DMS53 treated with DMSO at 0.1 percent for 48 hours (cell line): ENCODE measurements around the gene FASTK.
A peak's percentile ranks its signal among the peaks of the same experiment; 100 is the strongest.

ENCODE experiments used
- DNase-seq: peaks from one replicate; lab custom pipeline; 2025; ENCODE audit not compliant: unreplicated experiment; lab: John Stamatoyannopoulos, UW

The FASTK gene

GRCh38 chr7:151068069-151068773, 12.4 kb downstream of the FASTK start:
- DNase-seq: no peak

DNA sequence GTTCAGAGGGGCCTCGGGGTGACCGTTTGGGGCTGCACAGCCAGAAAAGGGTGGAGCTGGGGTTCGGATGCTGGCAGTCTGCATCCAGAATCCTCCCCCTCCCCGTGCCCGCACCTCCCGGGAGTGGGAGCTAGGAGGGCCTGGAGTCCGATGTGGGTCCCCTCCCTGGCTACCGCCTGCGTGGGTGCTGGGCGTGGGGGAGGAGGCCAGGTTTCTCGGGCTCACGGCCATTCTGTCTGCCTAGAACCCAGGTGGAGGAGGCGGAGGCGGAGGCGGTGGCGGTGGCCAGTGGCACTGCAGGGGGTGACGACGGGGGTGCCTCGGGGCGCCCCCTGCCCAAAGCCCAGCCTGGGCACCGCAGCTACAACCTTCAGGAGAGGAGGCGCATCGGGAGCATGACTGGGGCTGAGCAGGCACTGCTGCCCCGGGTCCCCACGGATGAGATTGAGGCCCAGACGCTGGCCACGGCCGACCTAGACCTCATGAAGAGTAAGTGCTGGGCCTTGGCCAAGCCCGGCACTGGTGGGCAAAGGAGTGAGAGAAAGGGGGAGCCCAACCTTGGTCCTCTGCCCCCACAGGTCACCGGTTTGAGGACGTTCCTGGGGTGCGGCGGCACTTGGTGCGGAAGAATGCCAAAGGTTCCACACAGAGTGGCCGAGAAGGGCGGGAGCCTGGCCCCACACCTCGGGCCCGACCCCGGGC, 14.2 kb downstream of the FASTK start:
- DNase-seq: no peak

DNA sequence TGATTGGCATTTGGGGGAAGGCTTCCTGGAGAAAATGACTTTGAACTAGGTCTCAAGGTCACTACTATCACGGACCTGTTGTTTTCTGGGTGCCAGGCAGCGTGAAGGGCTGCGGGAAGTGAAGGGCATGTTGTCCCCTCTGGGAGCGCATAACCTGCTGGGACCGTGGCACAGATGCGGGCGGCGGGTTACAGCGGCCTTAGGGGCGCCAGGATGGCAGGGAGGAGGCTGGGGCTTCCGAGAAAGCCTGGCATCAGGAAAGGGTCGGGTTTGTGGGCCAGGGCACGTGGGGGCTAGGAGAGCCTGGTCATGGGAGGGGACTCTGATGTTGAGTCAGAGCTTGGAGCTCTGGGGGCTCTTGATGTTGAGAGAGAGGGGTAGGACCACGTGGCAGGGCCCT, 15.1 kb downstream of the FASTK start:
- DNase-seq: no peak

GRCh38 chr7:151064993-151065392, 15.6 kb downstream of the FASTK start:
- no peak for DNase-seq

GRCh38 chr7:151064454-151064853, 16.2 kb downstream of the FASTK start:
- DNase-seq: no peak

DNA sequence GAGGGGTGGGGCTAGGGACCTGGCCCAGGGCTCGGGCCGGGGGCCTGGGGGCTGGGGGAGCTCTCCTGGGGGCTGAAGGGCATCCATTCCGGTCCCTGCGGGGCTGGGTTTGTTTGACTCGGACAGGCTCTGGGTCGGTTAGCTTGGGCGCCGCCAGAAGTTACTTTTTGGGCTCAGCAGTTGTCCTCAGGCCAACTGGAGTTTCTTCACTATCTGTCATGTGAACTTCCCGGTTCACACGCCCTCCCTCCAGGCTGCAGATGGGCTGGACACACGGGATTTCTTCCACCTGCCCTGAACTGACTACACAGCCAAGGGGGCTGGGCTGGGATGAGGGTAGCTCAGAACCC, 17.4 kb downstream of the FASTK start:
- peak; percentile 19 for DNase-seq

GRCh38 chr7:151062399-151063211, 18.0 kb downstream of the FASTK start:
- DNase-seq: peak; percentile 96

- no peak for DNase-seq
Observed at GRCh38 chr7:151062111-151062398, 18.6 kb downstream of the FASTK start.

DNA sequence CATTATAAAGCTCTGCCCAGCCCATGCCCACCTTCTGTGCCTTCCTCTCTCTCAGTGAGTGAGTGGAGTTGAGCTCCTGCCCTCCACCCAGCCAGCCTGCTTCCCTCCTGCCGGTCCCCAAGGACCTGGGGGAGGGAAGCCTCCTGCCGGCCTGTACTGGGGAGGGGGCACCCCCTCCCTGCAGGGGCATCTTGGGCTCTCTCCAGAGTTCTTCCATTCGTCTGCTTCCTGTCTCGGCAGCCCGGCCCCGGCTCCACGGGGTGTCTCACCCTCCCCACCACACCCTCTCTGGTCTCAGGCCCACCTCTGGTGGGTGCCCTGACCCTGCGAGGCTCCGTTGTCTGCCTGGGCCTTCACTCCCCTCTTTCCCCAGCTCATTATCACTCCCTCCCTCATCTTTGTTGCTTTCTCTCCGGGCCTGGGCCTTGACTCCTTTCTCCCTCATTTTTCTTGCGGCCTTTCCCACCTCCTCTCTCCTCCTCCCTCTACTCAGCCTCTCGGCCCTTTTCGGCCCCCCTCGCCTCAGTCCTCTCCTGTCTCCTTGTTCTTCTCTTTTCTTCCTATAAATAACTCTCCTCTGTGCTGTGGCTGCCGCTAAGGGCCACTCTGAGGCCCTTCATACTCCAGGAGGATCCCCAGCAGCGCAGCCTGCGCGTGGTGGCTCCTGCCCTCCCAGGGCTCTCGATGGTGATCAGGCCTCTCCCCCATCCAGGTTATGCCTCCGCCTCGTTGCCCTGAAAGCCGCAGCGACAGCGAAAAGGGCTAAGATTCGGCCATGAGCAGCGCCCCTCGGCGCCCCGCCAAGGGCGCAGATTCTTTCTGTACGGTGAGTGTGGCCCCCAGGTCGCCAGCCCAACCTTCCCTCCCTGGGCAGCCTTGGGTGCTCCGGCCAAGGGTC, 19.1 kb downstream of the FASTK start:
- DNase-seq: no peak

DNA sequence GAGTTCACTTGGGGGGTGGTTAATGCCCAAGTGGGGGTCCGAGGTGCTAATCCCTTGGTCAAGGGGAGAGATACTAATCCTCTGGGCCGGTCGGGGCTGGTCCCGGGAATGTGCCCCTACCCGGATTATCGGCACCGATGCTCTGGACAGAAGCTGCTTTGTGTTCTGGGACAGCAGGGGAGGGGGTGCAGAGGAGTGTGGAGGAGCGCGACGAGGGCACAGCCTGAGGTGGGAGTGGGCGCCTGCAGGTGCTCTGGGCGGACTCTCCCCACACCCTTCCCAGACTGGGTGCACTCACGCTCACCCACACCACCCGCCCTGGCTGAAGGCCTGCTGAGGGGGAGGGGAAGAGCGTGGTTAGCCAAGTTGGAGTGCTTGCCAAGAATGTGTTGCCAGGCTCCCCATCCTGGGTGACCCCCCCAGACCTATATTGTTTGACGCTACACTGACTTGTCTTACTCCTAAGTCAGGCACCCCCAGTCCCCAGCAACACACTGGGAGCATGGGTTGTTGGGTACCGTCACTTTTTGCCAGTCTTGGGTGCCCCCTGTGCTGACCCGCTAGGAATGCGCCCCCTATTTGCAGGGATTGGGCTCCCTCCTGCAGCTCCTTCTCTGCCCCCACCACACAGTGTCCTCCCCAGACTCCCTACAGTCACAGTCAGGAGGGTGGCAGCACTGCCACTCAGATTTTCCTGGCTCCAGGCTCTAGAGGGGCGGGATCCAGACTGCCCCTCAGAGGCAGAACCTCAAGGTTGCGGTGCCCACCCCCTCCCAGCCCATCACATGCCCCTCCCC, 20.0 kb downstream of the FASTK start:
- no peak for DNase-seq

DNA sequence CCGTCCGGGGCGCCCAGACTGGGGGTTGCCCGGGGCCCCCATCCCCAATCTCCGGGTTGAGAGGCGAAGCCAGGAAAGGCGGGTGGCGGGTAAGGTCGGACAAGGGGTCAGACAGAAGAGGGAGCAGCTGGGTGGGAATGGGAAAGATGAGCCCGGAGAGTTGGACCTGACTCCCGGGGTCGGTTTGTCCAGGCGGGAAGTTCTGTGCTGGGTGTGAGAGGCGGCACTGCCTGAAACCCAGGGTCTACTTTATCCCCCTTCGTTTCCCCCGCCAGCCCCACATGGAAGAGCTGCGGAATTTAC, 20.5 kb downstream of the FASTK start:
- no peak for DNase-seq

DNA sequence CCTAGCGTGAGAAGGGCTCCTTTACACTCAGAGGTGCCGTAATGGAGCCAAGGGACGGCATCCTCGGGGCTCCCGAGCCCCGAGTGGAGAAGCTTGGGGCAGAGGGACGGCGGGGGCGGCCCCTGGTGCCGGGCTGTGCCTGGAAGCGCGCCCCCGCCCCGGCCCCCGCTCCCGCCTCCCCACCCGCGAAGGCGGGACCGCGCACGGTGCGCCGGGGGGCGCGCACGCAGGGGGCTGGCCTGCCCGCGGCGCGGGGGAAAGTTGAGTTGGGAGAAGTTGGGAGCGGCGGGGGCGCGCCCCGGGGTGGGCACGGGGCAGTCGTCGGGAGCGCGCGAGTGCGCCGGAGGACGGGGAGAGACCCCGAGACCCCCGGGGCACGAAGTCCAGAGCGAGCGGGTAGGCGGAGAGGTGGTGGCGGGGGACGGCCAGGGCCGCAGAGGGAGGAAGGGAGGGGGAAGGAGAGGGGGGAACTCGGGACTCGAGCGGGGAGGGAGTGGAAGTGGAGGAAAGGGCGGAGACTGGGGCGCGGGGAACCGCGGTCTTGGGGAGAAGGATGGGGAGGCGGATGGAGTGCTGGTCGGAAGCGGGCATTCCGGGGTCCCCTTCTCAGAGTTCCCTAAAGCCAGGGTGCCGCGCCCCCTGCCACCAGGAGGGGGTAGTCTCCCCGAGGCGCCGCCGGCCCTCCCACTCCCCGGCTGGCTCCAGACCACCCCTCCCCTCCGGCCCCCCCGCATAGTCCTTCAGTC, 21.1 kb downstream of the FASTK start, which contains the start of gene SLC4A2:
Gene SLC4A2, plus strand, starts transcription at position 223 of the 746 bp plus-strand sequence. CDS start 2,399 bp downstream, outside the sequence.
- DNase-seq: peak; percentile 54

DNA sequence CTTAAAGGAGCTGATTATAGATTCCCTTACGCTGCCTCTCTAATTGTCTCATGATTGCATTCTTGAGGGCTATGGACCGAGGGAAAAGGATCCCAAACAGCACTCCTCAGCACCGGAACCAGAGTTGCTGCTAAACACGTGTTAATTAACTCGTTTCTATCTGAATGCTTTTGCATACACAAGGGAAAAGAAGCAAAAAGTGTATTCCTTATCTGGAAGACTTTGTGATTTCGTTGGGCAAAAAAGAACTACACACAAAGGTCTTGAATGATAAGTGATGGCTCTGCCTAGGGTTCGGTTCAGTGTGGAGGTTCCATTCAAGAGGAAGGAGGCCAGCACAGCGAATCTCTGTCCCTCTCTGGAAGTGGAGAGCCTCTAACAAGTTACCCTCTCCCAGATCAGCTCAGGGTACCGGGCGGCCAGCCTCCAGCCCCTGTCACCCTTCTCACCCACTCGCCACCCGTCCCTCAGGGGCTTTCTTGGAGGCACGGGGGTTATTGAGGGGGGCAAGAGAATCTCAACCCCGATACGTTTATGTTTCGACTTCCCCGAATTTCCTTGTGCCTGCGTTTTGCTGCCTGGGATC, 21.7 kb downstream of the FASTK start:
- DNase-seq: peak; percentile 55

DNA sequence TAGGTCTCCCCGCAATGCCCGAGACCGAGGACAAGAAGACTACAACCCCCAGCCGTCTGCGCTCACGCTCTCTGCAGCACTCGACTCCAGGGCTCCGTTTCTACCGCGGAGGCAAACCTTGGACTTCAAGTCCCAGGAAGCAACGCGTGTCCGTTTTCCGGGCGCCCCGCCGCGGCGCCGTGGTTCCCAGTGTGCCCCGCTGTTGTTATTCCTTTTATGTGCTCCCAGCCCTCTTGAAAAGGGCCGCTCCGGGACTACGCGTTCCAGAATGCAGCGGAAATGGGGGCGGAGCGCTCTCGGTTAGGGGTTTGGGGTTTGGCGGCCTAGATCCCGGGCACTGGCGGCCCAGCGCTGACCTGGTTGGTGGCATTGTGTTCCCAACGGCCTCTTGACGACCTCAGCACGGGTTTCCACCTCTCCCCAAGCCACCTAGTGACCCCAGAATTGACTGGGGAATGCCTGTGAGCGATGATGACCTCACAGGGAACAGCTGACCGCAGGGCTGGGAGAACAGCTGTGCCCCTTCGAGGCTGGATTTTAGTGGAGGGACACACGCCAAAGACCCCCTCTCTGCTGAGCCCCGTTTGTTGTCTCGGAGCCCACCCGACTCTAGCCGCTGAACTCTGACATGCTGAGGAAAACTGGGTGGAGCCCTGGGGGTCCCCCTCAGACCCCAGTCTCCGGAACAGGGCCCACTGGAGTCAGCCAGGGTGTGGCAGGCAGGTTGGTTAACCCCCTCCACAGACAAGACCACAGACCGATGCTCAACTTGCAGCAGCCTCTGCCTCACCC, 22.4 kb downstream of the FASTK start:
- DNase-seq: peak; percentile 99

DNA sequence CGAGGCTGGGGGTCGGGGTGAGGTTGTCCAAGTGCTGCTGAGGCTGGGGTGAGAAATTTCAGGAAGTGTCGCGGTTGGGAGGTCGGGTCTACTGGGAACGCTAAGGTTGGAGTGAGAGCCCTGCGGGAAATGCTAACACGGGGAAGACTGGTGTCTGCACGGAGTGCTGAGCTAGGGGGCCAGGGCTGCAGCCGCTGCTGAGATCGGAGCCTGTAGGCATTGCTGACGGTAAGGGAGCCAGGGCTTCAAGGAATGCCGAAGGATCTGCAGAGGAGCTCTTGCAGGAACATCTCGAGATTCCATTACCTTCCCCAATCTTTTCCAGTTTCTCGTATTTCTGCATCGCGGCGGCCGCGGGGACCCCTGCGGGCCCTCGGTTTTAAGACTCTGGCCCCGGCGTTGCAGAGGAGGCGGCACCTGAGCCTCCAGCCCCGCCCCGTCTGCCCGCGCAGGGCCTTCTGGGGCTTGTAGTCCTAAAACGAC, 23.1 kb downstream of the FASTK start, which contains the start of gene CDK5:
Gene CDK5, minus strand, starts transcription at position 392 of the 483 bp plus-strand sequence. Its CDS starts 49 bp downstream, at position 343.
- no peak for DNase-seq

- DNase-seq: no peak
Observed at GRCh38 chr7:151056666-151057505, 23.7 kb downstream of the FASTK start.

- DNase-seq: no peak
Observed at GRCh38 chr7:151056283-151056665, 24.3 kb downstream of the FASTK start.
